GM18868 (cell line): ENCODE results near the gene EGFR.
A peak's percentile ranks its signal among the peaks of the same experiment; 100 is the strongest.

Experiments
- ATAC-seq: cut with Tn5 transposase; IDR thresholded peaks from one replicate; pipeline ENCODE4 v1.9.1; 2021; ENCODE audit warnings: mild to moderate bottlenecking, moderate library complexity; ENCODE audit not compliant: unreplicated experiment

Gene EGFR

GRCh38 chr7:55060636-55061022, 41.8 kb downstream of the EGFR start:
- ATAC-seq, result no peak

DNA sequence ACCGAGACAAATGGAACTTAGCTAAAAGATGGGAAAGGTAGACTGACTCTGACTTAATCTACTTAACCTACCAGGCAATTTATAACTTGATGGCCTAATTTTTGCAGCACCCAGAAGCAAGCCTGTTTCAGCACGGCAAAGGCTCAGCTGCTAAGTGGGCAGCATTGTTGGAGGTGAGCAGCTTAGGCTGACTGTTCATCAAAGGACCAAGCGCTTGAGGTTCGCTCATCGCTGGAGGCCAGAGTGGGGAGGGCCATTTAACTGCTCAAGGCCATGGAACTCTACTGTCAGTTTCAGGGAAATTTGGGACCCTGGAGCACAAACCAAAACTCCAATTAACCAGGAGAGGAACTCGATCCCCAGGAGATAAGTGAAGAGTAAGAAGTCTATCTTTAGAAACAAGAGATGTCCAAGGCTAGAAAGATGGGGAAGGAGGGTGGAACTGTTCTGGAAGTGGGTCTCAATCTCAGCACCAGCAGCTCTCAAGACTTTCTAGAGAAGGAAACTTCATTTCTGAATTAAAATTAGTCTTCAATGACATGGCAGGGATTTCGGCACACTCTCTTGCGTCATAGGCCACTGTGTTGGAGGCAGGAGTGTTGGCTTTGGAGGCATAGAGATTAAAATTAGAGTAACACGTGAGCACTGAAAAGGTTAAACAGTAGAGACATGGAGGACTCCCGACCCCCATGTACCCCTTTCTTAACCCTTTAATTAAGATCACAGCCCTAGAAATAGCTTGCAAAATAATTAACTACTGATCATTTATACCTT, 43.1 kb downstream of the EGFR start:
- no peak for ATAC-seq

DNA sequence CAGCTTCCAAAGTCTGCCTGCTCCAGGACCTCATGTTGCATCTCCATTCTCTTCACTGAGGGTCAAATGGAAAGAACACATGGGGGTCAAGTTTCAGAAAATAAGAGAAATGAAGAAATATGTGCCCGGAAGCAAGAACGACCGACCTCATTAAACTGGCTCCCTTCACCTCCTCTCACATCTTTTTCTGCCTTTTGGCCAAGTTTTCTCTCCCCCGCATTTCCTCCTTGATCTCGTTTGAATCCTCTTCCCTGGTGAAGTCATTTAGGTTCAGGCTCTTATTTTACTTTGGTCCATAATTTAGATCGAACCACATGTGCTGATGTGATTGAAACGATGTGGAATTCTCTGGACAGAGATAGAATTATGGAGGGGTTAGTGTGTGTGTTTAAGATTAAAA, 44.2 kb downstream of the EGFR start:
- no peak for ATAC-seq

GRCh38 chr7:55063633-55064032, 44.8 kb downstream of the EGFR start:
- ATAC-seq, result no peak

DNA sequence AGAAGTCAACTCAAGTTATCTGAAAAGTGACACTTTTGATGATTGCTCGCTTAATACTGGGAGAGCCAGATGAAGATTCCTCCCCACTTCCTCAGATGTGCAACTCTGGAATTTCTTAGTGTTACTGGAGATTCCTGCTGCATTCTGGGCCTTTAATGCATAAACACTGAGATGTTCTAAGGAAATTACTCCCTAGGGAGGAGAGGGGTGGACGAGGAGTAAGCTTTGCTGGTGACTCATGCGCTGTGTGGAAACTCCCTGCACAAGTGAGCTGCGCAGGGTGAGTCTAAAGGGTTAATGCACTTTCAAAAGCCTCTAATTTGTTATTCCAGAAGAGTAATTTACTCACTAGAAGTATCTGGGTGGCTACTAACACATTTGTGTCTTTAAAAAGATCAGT, 46.3 kb downstream of the EGFR start:
- peak; percentile 80 for ATAC-seq

DNA sequence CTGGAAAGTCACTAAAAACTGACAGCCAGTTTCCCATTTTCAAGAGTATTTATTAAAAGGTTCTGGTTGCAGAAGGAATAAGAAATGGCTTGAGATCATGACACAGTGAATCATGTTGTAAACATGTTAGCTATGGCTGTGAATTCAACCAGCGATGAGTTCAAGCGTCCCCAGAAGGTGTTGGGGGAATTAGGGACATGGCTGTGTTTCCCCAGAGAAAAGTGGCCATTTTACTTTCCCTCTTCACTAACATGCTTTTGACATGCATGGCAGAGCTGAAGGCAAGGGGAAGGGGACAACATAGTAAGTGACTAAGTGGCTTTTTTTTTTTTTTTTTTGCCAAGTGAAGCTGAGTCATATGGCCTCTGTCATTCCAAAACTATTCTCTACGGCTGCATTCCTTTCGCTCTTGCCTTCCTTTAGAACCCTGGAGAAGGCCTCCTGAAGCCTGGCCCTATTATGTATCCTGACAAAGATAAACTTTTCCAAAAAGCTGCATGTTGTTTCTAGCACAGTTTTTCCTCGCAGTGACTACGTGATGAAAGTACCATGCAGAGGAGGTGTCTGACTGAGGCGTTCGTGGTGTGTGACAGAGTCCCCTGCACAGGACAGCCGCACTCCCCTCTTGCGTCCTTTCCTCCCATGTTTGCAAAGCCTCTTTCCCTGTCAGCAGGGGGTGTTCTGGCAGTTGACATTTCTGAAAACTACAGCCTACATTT, 46.9 kb downstream of the EGFR start:
- ATAC-seq, result peak; percentile 71

DNA sequence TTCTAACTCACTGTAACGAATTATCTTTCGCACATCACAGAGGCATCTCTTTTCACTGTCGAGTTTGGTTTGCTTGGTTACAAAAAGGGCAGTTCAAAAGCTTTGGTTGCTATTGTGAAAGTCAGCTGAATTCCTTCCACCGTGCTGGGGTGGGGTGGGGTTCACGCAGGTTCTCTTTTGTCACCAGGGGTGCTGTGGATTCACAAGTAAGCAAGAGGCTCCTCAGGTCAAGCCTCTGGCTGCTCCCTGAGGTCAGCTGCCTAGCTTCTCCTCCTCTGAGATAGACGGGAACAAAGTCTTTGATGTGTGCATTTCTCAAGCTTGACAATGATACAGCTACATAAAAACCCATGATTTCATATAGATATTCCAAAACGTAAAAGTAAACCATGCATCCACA, 47.7 kb downstream of the EGFR start:
- ATAC-seq, result no peak

DNA sequence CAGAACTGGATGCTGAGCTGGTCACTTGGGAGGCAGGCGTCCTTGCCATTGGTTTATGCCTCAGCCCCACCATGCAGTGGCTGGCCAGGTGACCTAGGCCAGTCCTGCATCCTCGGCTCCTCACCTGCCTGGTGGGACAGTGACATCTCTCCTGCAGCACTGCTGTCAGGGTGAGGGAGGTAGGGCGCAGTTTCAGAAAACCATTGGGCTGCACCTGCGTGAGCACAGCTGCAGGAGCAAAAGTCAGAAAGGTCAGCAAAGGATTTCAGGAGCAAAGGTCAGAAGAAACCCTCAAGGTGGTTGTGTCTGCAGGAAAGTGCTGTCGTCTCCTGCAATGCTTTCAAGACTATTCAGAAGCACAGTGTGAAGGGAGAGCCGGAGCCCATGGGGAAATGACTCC, 48.1 kb downstream of the EGFR start:
- ATAC-seq, result no peak

GRCh38 chr7:55067748-55068147, 48.9 kb downstream of the EGFR start:
- ATAC-seq, result no peak

DNA sequence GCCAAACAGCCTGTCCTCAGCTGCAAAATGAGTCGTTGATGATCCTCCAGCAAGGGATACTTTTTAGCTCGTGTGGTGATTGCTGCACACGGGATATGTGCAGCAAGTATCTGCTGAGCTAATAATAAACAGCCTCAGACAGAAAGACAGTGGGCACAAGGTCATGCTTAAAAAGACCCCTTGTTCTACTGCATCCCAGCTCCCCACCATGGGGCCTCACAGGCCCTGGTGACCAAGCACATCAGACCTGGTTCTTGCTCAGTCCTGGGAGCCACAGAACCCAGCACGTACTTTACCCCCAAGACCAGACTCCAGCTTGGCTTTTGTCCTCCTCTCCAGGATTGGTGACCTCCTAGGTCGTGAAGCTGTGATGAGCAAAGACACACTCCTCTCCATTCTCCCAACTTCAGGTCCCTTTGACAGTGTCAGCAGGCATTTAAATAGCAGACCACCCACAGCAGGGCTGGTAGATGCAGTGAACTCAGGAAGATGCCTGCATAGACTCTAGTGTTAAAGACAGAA, 50.5 kb downstream of the EGFR start:
- ATAC-seq, result no peak

- no peak for ATAC-seq
Measured at GRCh38 chr7:55070271-55070743, 51.5 kb downstream of the EGFR start.

DNA sequence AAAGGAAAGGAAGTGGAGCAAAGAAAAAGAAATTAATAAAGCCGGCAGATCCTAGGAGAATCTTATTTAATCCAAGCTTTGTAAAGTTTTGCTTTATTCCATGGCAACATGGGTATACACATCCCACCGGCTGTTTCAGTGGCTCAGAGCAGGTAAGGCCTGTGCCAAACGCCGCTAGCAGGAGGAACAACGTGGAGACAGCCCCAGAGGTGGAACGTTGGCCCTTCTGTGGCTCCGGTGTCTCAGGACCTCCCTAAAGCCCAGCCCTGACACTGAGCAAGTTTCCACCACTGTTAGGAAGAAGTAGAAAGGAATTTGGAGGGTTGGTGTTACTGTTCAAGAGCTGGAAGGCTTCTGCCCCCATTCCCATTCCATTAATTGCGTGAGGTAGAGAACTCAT, 52.0 kb downstream of the EGFR start:
- ATAC-seq, result no peak

DNA sequence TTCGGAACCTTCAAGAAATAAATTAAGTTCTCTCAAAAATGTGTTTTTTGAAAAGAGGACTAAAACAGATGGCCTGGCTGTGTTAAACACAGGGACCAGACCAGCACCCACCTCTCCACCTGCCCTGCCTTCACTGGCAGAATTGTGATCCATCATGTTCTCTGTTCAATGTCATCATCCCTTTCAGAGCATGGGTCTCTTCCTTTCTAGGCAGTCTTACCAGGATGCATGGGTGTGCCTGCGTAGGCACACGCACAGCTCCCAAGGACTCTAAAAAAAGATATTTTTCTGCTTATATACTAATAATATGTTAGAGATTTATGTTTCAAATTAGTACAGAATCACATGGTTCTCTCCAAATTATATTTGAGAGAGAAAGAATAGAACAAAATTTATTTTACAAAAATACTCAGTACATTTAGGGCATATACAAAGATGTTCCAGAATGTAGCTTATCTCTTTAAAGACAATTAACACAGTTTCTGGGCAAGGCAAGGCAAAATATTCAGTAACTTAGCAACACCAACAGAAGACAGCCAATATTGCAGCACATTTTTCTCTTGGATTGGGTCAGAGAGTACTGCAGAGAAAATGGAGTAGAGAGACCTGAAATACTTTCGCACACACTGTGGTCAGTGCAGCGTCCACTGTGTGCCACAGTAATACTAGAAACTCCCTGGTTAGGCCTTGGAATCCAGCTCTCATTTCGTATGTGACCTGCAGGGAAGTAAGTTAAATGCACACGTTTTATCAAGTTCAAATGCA, 52.8 kb downstream of the EGFR start:
- no peak for ATAC-seq

- ATAC-seq, result no peak
Measured at GRCh38 chr7:55072251-55072650, 53.4 kb downstream of the EGFR start.

DNA sequence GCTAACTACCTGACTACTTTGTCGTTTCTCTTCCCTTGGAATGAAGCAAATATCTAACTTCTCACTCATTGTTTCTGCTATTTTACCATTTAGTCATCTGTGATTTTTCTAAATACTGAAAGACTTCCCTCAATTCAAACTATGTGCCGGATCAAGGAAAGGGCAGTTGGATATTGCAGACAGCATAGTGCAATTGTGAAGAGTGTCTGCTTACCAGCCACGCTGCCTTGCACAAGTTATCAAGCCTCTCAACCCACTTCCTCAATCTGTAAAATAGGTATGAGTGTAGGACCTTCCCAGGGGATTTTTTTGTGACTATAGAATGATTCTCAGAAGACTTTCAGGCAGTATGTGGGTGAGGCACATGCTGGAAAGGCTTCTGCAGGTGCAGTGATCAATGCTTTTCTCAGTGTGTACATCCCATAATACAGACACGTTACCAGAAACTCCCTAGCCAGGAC, 54.3 kb downstream of the EGFR start:
- peak; percentile 69 for ATAC-seq

GRCh38 chr7:55073976-55074528, 55.2 kb downstream of the EGFR start:
- ATAC-seq, result peak; percentile 80

- no peak for ATAC-seq
Measured at GRCh38 chr7:55075464-55076021, 56.7 kb downstream of the EGFR start.

GRCh38 chr7:55077561-55078410, 59.0 kb downstream of the EGFR start:
- no peak for ATAC-seq

GRCh38 chr7:55078465-55079372, 59.9 kb downstream of the EGFR start:
- no peak for ATAC-seq
